A549 (cell line): ENCODE data around the gene ASTN1. TPM values are rescaled to one million over a fixed set of nuclear protein-coding genes. Genes with fewer than 3 reads are reported as not detected.

Experiments
- ATAC-seq, 2 experiments: fragments of 200-7000 bp in 1 of 2; fragments of >200 bp in 1 of 2; cut with Nextera tagmentation in 1 of 2; cut with Tn5 transposase in 1 of 2; 3 replicates each; pipeline versions ENCODE4 v1.8.0 to v1.9.1; 2018 to 2020; ENCODE audit warnings: mild to moderate bottlenecking in 1 of 2, moderate library complexity in 1 of 2
- CTCF ChIA-PET: fragments of 300-600 bp; sonication (Branson Sonifier 250); formaldehyde crosslinking; extraction: SDS; loops from one replicate; lab custom pipeline; 2021; ENCODE audit warnings: antibody characterized with exemption, inconsistent platforms; lab: Yijun Ruan, JAX
- POLR2A ChIA-PET: fragments of 350-600 bp; formaldehyde crosslinking; extraction: SDS; loops from one replicate; lab custom pipeline; 2021; ENCODE audit warnings: antibody characterized with exemption, inconsistent platforms; lab: Yijun Ruan, JAX
- DNase-seq, 2 experiments: peaks; one replicate each; pipeline versions ENCODE4 v3.0.0 to v3.0.0-alpha.2; 2011 to 2016; ENCODE audit warnings: low read depth in 1 of 2, low spot score in 1 of 2
- FAIRE-seq: peaks from 2 replicates; lab custom pipeline; 2011; peaks lifted over from hg19 to GRCh38; lab: Jason Lieb, UNC
- H3K27ac ChIP-seq, 2 experiments: fragments of >200 bp; sonication (Bioruptor Twin); formaldehyde crosslinking; 3 replicates each; pipeline ENCODE4 v1.5.1; 2016 to 2017
- H3K4me1 ChIP-seq: fragments of >200 bp; sonication (Bioruptor Twin); formaldehyde crosslinking; 3 replicates; pipeline ENCODE4 v1.6.1; 2016
- H3K4me2 ChIP-seq: fragments of >200 bp; sonication (Bioruptor Twin); formaldehyde crosslinking; 3 replicates; pipeline ENCODE4 v1.6.1; 2016
- H3K4me3 ChIP-seq: fragments of >200 bp; sonication (Bioruptor Twin); formaldehyde crosslinking; 3 replicates; pipeline ENCODE4 v1.5.1; 2016
- H3K9me3 ChIP-seq: fragments of >200 bp; sonication (Bioruptor Twin); formaldehyde crosslinking; 3 replicates; pipeline ENCODE4 v1.6.1; 2016
- BHLHE40 ChIP-seq: IDR thresholded peaks from 2 replicates; pipeline ENCODE4 v1.6.1; 2012; ENCODE audit warnings: low read depth, low read length, inconsistent platforms
- CBX8 ChIP-seq: fragments of 200-600 bp; sonication (generic); IDR thresholded peaks from 2 replicates; pipeline ENCODE4 v1.6.1; 2016
- CEBPB ChIP-seq, 2 experiments: fragments of >200 bp in 1 of 2; sonication (Bioruptor Twin) in 1 of 2; formaldehyde crosslinking in 1 of 2; IDR thresholded peaks; 2 replicates each; pipeline ENCODE4 v1.6.1; 2012 to 2016
- CHD4 ChIP-seq: fragments of 200-600 bp; sonication (generic); IDR thresholded peaks from 2 replicates; pipeline ENCODE4 v1.6.1; 2016; ENCODE audit warnings: antibody characterized with exemption, mild to moderate bottlenecking, borderline replicate concordance
- FOSB ChIP-seq: fragments of 250-450 bp; sonication (Bioruptor Pico); IDR thresholded peaks from 2 replicates; pipeline ENCODE4 v1.5.0; 2020; ENCODE audit warnings: mild to moderate bottlenecking, moderate library complexity
- FOSL2 ChIP-seq, 2 experiments: fragments of 450-650 bp in 1 of 2; fragments of >200 bp in 1 of 2; sonication (Bioruptor Twin) in 1 of 2; formaldehyde crosslinking; IDR thresholded peaks; 2 replicates each; pipeline versions ENCODE4 v1.5.0 to v1.6.1; 2016 to 2020; ENCODE audit warnings: mild to moderate bottlenecking in 1 of 2, moderate library complexity in 1 of 2
- FOXS1 ChIP-seq: fragments of 250-450 bp; sonication (Bioruptor Pico); IDR thresholded peaks from 2 replicates; pipeline ENCODE4 v1.5.0; 2020; ENCODE audit warnings: mild to moderate bottlenecking, moderate library complexity
- HEYL ChIP-seq: fragments of 250-450 bp; sonication (Bioruptor Pico); IDR thresholded peaks from 2 replicates; pipeline ENCODE4 v1.8.0; 2021; ENCODE audit warnings: mild to moderate bottlenecking, moderate library complexity
- HOXA7 ChIP-seq: fragments of 250-450 bp; sonication (Bioruptor Pico); IDR thresholded peaks from 2 replicates; pipeline ENCODE4 v1.5.0; 2020; ENCODE audit warnings: mild to moderate bottlenecking, moderate library complexity
- KDM1A ChIP-seq: fragments of 200-600 bp; sonication (generic); IDR thresholded peaks from 2 replicates; pipeline ENCODE4 v1.6.1; 2016; ENCODE audit warnings: low read depth, mild to moderate bottlenecking
- KDM5A ChIP-seq: fragments of 200-600 bp; sonication (generic); IDR thresholded peaks from 2 replicates; pipeline ENCODE4 v1.6.1; 2016; ENCODE audit warnings: antibody characterized with exemption, mild to moderate bottlenecking
- MAZ ChIP-seq: fragments of 150-350 bp; IDR thresholded peaks from 2 replicates; pipeline ENCODE4 v1.6.1; 2014; ENCODE audit warnings: antibody characterized with exemption, low read depth, low read length, borderline replicate concordance
- MYC ChIP-seq: IDR thresholded peaks from 2 replicates; pipeline ENCODE4 v1.6.1; 2012; ENCODE audit warnings: mild to moderate bottlenecking, inconsistent platforms, low read length, improper control_type of control experiment, borderline replicate concordance
- NPAS2 ChIP-seq: fragments of 250-450 bp; sonication (Bioruptor Pico); IDR thresholded peaks from 2 replicates; pipeline ENCODE4 v1.8.0; 2022; ENCODE audit warnings: mild to moderate bottlenecking, moderate library complexity, borderline replicate concordance
- PHF8 ChIP-seq: fragments of 200-600 bp; sonication (generic); IDR thresholded peaks from 2 replicates; pipeline ENCODE4 v1.6.1; 2016; ENCODE audit warnings: low read depth, mild to moderate bottlenecking, antibody characterized with exemption, moderate library complexity, borderline replicate concordance
- POLR2A ChIP-seq: IDR thresholded peaks from 2 replicates; pipeline ENCODE4 v1.6.1; 2012; ENCODE audit warnings: mild to moderate bottlenecking, low read length
- POLR2AphosphoS2 ChIP-seq: conservative IDR thresholded peaks from 2 replicates; pipeline ENCODE4 v1.6.1; 2012; ENCODE audit warnings: low read length, improper control_type of control experiment, inconsistent platforms
- RARB ChIP-seq: fragments of 250-450 bp; sonication (Bioruptor Pico); IDR thresholded peaks from 2 replicates; pipeline ENCODE4 v1.8.0; 2021; ENCODE audit warnings: mild to moderate bottlenecking, moderate library complexity
- RCOR1 ChIP-seq: fragments of 150-350 bp; IDR thresholded peaks from 2 replicates; pipeline ENCODE4 v1.6.1; 2014; ENCODE audit warnings: antibody characterized with exemption, low read length, low read depth
- SREBF2 ChIP-seq: fragments of 450-650 bp; IDR thresholded peaks from 2 replicates; pipeline ENCODE4 v1.6.1; 2014; ENCODE audit warnings: mild to moderate bottlenecking, moderate library complexity
- TFCP2L1 ChIP-seq: fragments of 250-450 bp; sonication (Bioruptor Pico); IDR thresholded peaks from 2 replicates; pipeline ENCODE4 v1.5.0; 2021; ENCODE audit warnings: mild to moderate bottlenecking
- TP53 ChIP-seq: fragments of 250-450 bp; sonication (Bioruptor Pico); IDR thresholded peaks from 2 replicates; pipeline ENCODE4 v1.5.0; 2021; ENCODE audit warnings: mild to moderate bottlenecking, moderate library complexity
- ZFP36 ChIP-seq: fragments of 450-650 bp; IDR thresholded peaks from 2 replicates; pipeline ENCODE4 v1.6.1; 2014; ENCODE audit warnings: borderline replicate concordance; ENCODE audit not compliant: partially characterized antibody
- ZNF302 ChIP-seq: fragments of 250-450 bp; sonication (Bioruptor Pico); IDR thresholded peaks from 2 replicates; pipeline ENCODE4 v1.9.0; 2021; ENCODE audit warnings: inconsistent platforms, mild to moderate bottlenecking, moderate library complexity
- WGBS: methylation state at CpG from one replicate; pipeline ENCODE4 v1.1.6; 2017; ENCODE audit errors: missing lambda C conversion rate; 5-methylcytosine and 5-hydroxymethylcytosine counted together
- polyA plus RNA-seq, 4 experiments: library from polyadenylated mRNA; depleted of rRNA in 3 of 4; stranded (reverse); fragments of >200 nt; fragmentation: RNase III in 1 of 4; extraction: RNeasy Plus Mini Kit Qiagen cat#74134 plus additional on column Dnase treatment in 1 of 4; gene quantifications; 2 replicates in 3 of 4; 3 replicates in 1 of 4; pipeline ENCODE4 v1.2.3, GENCODE V29; 2011 to 2017
- TF ChIP-seq, protein P1 (sequence below): fragments of 250-450 bp; sonication (Bioruptor Pico); IDR thresholded peaks from 2 replicates; pipeline ENCODE4 v1.5.0; 2021; ENCODE audit warnings: mild to moderate bottlenecking, moderate library complexity, borderline replicate concordance
- TF ChIP-seq, protein P2 (sequence below): fragments of 150-350 bp; IDR thresholded peaks from 2 replicates; pipeline ENCODE4 v1.6.1; 2014; ENCODE audit warnings: low read depth, mild to moderate bottlenecking, low read length
- TF ChIP-seq, protein P3 (sequence below): IDR thresholded peaks from 2 replicates; pipeline ENCODE4 v1.6.1; 2012

Gene ASTN1
- polyA plus RNA-seq, 2 of the 4 experiments (the other 2 are of a cell fraction) = not detected

DNA sequence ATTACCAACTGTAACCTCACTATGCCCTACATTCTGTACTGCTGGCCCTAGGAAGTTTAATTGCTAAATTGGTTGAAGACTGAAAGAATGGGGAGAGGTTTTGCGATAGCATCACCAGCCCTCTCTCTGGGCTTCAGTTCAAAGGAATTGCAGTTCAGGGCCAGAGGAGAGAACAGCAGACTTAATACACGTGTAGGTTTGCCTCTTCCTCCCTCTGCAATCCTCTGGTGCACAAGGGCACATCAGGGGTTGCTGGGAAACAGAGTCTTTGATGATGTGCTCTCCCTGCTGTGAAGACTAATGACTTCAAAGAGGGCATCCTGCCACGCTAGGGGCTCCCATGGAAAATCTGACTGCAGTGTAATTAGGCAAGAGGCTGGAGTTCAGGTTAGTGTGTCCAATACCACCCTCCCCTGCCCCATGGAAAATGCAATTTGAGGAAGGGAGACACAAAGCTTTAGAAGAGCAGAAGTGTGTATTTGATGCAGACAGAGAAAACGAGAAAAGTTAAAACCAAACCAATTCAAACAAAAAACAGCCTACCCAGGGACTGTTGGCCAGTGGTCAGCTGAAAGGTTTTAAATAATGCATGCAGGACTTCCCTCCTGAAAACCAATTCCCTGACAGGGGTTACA, 167.9 kb downstream of the ASTN1 start (continued):
- TF ChIP-seq POLR2AphosphoS2 (no peak), RCOR1 (no peak), HEYL (CRISPR knock-in tag) (no peak), TP53 (CRISPR knock-in tag) (no peak)
- TF ChIP-seq, protein P1, sequence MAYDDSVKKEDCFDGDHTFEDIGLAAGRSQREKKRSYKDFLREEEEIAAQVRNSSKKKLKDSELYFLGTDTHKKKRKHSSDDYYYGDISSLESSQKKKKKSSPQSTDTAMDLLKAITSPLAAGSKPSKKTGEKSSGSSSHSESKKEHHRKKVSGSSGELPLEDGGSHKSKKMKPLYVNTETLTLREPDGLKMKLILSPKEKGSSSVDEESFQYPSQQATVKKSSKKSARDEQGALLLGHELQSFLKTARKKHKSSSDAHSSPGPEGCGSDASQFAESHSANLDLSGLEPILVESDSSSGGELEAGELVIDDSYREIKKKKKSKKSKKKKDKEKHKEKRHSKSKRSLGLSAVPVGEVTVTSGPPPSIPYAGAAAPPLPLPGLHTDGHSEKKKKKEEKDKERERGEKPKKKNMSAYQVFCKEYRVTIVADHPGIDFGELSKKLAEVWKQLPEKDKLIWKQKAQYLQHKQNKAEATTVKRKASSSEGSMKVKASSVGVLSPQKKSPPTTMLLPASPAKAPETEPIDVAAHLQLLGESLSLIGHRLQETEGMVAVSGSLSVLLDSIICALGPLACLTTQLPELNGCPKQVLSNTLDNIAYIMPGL (CRISPR knock-in tag) = no peak

DNA sequence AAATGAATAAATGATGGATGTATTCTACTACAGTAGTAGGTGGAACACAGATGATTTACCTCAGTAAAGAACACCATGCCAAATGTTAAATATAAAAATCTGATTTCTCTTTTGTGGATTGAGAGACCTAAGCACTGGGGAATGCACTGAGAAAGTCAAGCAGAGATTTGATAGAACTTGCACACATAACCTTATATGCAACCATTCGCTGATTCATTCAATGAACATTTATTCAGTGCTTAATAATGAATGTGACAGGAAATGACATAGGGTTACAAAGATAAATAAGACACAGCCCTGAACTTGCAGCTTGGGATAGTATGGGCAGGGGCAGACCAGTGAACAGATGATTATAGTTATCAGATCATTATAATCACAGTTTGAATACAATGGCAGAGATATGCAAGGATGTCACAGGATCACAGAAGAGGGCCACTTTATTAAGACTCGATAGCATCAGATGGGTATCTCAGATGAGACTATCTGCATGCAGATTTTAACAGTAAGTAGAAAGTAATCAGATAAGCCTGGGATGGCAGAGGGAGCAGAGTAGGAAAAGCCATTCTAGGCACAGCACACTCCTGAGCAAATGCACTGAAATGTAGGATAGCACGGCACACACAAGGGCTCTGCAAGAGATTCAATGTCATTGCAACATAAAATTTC, 169.4 kb downstream of the ASTN1 start:
- no peak overlapping the region for H3K4me2 ChIP-seq

DNA sequence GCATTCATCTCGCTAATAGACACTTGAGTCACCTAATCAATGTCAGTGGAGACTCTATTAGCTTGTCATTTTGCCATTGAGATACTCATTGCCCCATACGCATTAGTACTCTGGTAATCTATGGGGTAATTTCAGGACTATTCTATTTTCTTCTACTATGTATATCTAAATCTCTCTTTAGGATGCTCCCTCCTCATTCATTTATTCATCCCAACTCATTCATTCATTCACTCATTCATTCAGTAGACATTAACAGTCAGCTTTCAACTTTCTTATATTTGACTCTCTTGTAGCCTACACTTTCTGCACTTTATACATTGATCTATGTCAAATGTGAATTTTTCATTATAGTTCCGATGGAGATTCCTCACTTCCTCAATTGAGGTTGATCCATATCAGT, 170.9 kb downstream of the ASTN1 start:
- 36% methylated on average over 3 of the region's 3 CpGs for WGBS
- no peak for ATAC-seq
- ChIA-PET POLR2A (no interaction called here), CTCF (no interaction called here)
- Histone ChIP-seq H3K4me3 (no peak overlapping the region), H3K27ac (no peak overlapping the region), H3K9me3 (no peaks in the 10 kb centered on the region), H3K4me2 (no peak overlapping the region), H3K4me1 (no peaks in the 10 kb centered on the region)
- no peak for FAIRE-seq
- no peak for DNase-seq
- TF ChIP-seq NPAS2 (CRISPR knock-in tag) (no peak), FOXS1 (CRISPR knock-in tag) (no peak), ZNF302 (CRISPR knock-in tag) (no peak), CHD4 (no peak), FOSB (CRISPR knock-in tag) (no peak), KDM1A (no peak), TFCP2L1 (CRISPR knock-in tag) (no peak), SREBF2 (no peak), MAZ (no peak), RARB (CRISPR knock-in tag) (no peak), HOXA7 (no peak), CEBPB (IDR thresholded peaks at IDR 0.05) (no peak), KDM5A (no peak), FOSL2 (IDR thresholded peaks at IDR 0.05) (no peak), FOSL2 (CRISPR knock-in tag; IDR thresholded peaks at IDR 0.05) (no peak), CBX8 (no peak), MYC (no peak)
- TF ChIP-seq, protein P2, sequence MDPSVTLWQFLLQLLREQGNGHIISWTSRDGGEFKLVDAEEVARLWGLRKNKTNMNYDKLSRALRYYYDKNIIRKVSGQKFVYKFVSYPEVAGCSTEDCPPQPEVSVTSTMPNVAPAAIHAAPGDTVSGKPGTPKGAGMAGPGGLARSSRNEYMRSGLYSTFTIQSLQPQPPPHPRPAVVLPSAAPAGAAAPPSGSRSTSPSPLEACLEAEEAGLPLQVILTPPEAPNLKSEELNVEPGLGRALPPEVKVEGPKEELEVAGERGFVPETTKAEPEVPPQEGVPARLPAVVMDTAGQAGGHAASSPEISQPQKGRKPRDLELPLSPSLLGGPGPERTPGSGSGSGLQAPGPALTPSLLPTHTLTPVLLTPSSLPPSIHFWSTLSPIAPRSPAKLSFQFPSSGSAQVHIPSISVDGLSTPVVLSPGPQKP = no peak
- TF ChIP-seq, protein P3, sequence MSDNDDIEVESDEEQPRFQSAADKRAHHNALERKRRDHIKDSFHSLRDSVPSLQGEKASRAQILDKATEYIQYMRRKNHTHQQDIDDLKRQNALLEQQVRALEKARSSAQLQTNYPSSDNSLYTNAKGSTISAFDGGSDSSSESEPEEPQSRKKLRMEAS = no peak

More for the DNA sequence above, 169.4 kb downstream of the ASTN1 start:
- ATAC-seq (no peak), DNase-seq (no peak), FAIRE-seq (no peak)
- Histone ChIP-seq H3K9me3 (no peaks in the 10 kb centered on the region), H3K27ac (no peak overlapping the region), H3K4me3 (no peak overlapping the region), H3K4me1 (no peaks in the 10 kb centered on the region)
- ChIA-PET POLR2A (no interaction called here), CTCF (no interaction called here)
- WGBS = under 1% methylated on average over 3 of the region's 3 CpGs
- TF ChIP-seq BHLHE40 = no peak
- TF ChIP-seq POLR2A = no peak
- no peak for TF ChIP-seq HOXA7
- no peak for TF ChIP-seq MAZ
- TF ChIP-seq ZFP36 = no peak
- TF ChIP-seq PHF8 = no peak
- no peak for TF ChIP-seq NPAS2 (CRISPR knock-in tag)
- TF ChIP-seq, protein P1 (CRISPR knock-in tag) = no peak
